ENCODE measurements around the gene AMPD3.

DNA sequence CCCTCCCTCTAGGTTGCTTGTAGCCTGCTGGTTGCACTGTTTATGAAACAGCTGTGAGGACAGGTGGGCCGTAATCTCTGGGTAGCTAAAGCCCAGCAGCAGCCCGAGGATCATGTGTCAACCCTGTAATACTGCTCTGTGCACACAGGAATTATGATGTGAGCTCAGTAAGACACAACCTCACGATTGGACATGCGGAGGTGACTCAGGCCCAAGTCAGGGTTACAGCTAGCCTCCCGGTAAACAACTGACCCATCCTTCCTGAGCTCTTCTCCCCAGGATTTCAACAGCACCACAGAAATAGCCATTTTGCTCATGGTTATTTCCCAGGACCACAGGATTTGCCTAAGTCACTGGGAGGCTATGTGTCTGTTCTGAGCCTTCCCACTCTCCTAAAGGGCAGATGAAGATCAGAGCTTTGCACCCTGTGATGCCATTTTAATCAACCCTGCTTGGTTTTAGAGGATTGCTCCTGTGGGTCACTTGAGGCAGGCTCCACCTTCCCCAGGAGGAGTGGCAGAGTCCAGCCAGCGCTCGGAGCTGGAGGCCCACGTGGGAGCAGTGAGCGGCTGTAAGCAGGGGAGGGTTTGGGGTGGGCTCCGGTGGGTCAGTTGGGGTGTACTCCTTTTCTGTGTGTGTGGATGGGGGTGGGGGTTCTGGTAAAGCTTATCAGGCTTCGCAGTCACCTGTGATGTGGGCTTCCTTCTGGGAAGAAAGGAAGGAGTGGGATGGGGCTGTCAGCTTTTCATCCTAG lies at the start of gene AMPD3:
- TF ChIP-seq POLR2A (IDR thresholded peaks at IDR 0.05), result no peak
- no peak for TF ChIP-seq CTCF (IDR thresholded peaks at IDR 0.05)
- no peak for TF ChIP-seq EP300 (IDR thresholded peaks at IDR 0.05)

All from ovary (tissue), 3 donors.